Right lobe of liver (tissue), 6 donors: ENCODE results near the gene MYOG. TPM values are rescaled to one million over a fixed set of nuclear protein-coding genes. Genes with fewer than 3 reads are reported as not detected.

Source experiments
- ATAC-seq, 4 donors: fragments of 200-7000 bp; cut with Tn5 transposase; one replicate each; pipeline ENCODE4 v1.9.1; 2020; ENCODE audit warnings: mild to moderate bottlenecking in 4 of 4, moderate library complexity in 4 of 4
- DNase-seq, 3 donors: peaks; one replicate each; pipeline ENCODE4 v3.0.0-alpha.2; 2020
- H3K27ac ChIP-seq, 3 donors: fragments of 200-600 bp; one replicate each; pipeline ENCODE4 v1.8.0; 2022
- H3K27me3 ChIP-seq, 2 donors: fragments of 200-600 bp; one replicate each; pipeline ENCODE4 v1.8.0; 2022
- H3K36me3 ChIP-seq, 4 donors: fragments of 200-600 bp; sonication (generic) in 1 of 4; one replicate each; pipeline versions ENCODE4 v1.5.1 to v1.8.0; 2017 to 2022; ENCODE audit warnings: control low read depth in 1 of 4
- H3K4me1 ChIP-seq, 4 donors: fragments of 200-600 bp; sonication (generic) in 1 of 4; one replicate each; pipeline versions ENCODE4 v1.5.1 to v1.8.0; 2017 to 2022; ENCODE audit warnings: control low read depth in 1 of 4
- H3K4me3 ChIP-seq, 3 donors: fragments of 200-600 bp; one replicate each; pipeline ENCODE4 v1.8.0; 2022
- H3K9me3 ChIP-seq, 4 donors: fragments of 200-600 bp; sonication (generic) in 1 of 4; one replicate each; pipeline versions ENCODE4 v1.5.1 to v1.8.0; 2017 to 2022; ENCODE audit warnings: control low read depth in 1 of 4
- CTCF ChIP-seq, 4 donors: fragments of 200-600 bp in 3 of 4; fragments of 450-650 bp in 1 of 4; IDR thresholded peaks; one replicate each; pipeline versions ENCODE4 v1.5.1 to v1.8.0; 2016 to 2022; ENCODE audit warnings: antibody characterized with exemption in 4 of 4, mild to moderate bottlenecking in 2 of 4
- POLR2A ChIP-seq: fragments of 450-650 bp; IDR thresholded peaks from one replicate; pipeline ENCODE4 v1.6.1; 2017; ENCODE audit warnings: antibody characterized with exemption, mild to moderate bottlenecking
- WGBS: methylation state at CpG from one replicate; pipeline ENCODE4 v1.1.6; 2018; ENCODE audit warnings: low coverage, low lambda C conversion rate; ENCODE audit not compliant: insufficient coverage; ENCODE audit errors: missing lambda C conversion rate; 5-methylcytosine and 5-hydroxymethylcytosine counted together
- intact Hi-C, 2 donors: fragments of 100-400 bp; cut with DNase I; formaldehyde crosslinking; loops; one replicate each; pipeline versions ENCODE4 v1.11.2 to v1.14.1; 2022
- total RNA-seq, 6 experiments: library from RNA; depleted of rRNA in 2 of 6; stranded (reverse); fragments of >200 nt in 2 of 6; fragmentation: NEBNext Ultra II Directional in 3 of 6; extraction: Animal tissue kit (Norgen Biotek cat#: 25700) in 3 of 6; gene quantifications; one replicate each; pipeline versions ENCODE4 v1.1.0 to v1.2.4, GENCODE V29; 2016 to 2023
- donor health status: DM: no; HTN: yes; CAD: no.
- donor health status: DM: no; HTN: no; CAD: no.
- donor health status: DM: no; HTN: no; CAD: no.
- donor health status: DM: no; HTN: yes; CAD: no.
- donor health status: DM: no; HTN: yes; CAD: no.

The MYOG gene
- total RNA-seq, 6 experiments from 2014 or later = not detected

DNA sequence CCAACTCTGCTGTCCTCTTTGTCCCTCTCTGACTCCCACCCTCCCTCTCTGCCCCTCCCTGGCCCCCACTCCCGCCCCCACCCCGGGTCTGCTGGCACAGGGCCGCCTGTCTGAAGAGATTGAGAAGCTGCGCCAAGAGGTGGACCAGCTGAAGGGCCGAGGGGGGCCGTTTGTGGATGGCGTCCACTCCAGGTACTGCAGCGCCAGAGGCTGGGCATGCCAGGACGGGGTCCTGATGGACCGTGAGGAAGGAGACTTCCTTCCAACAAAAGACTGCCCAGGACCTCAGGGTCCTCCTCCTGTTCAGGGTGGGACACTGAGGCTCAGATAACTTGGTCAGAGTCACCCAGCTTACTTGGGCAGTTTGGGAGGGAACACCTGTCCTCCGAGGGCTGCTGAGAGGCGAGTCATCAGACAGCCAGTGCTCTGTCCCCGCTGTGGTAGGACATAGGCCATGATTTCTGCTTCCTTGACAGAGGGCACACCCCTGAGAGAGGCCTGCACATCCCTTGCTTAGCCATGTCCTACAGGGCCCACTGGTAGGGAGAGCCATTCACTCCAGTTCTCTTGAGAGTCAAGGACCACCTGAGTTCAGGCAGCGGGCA is 36.1 kb downstream of the MYOG start:
- no peaks in the 10 kb centered on the region for H3K4me1 ChIP-seq
- DNase-seq = peak in 1 of 3 donors; percentile 45
- intact Hi-C loops = no loop called here

GRCh38 chr1:203049077-203049476 is 36.7 kb downstream of the MYOG start:
- no peak for TF ChIP-seq CTCF (IDR thresholded peaks at IDR 0.05)
- TF ChIP-seq POLR2A = no peak
- Histone ChIP-seq H3K4me3 (no peak overlapping the region), H3K4me1 (no peaks in the 10 kb centered on the region), H3K27ac (no peak overlapping the region), H3K9me3 (no peaks in the 10 kb centered on the region), H3K36me3 (no peaks in the 10 kb centered on the region), H3K27me3 (no peaks in the 10 kb centered on the region)
- WGBS = no CpG with 5 or more reads among the region's 4 CpGs
- peak in 1 of 3 donors; percentile 19 for DNase-seq
- intact Hi-C loops = no loop called here
- ATAC-seq = no peak

More for the DNA sequence above, 36.1 kb downstream of the MYOG start:
- 48% methylated on average over 5 of the region's 14 CpGs for WGBS
- Histone ChIP-seq H3K27ac (no peak overlapping the region), H3K36me3 (no peaks in the 10 kb centered on the region), H3K4me3 (no peak overlapping the region), H3K9me3 (no peaks in the 10 kb centered on the region), H3K27me3 (no peaks in the 10 kb centered on the region)
- no peak for ATAC-seq
- TF ChIP-seq CTCF (IDR thresholded peaks at IDR 0.05) (no peak), POLR2A (no peak)

GRCh38 chr1:203048555-203049051 is 37.2 kb downstream of the MYOG start:
- TF ChIP-seq CTCF (IDR thresholded peaks at IDR 0.05) (no peak), POLR2A (no peak)
- H3K4me3 ChIP-seq = no peak overlapping the region
- intact Hi-C loops = no loop called here
- H3K4me1 ChIP-seq = no peaks in the 10 kb centered on the region
- H3K27me3 ChIP-seq = no peaks in the 10 kb centered on the region
- no peak for ATAC-seq
- H3K27ac ChIP-seq = no peak overlapping the region
- 71% methylated on average over 3 of the region's 23 CpGs for WGBS
- no peaks in the 10 kb centered on the region for H3K36me3 ChIP-seq
- H3K9me3 ChIP-seq = no peaks in the 10 kb centered on the region
- peak in 1 of 3 donors; percentile 32 for DNase-seq

- intact Hi-C loops = no loop called here
- Histone ChIP-seq H3K27me3 (no peaks in the 10 kb centered on the region), H3K4me1 (no peaks in the 10 kb centered on the region), H3K4me3 (no peak overlapping the region), H3K27ac (no peak overlapping the region), H3K9me3 (no peaks in the 10 kb centered on the region), H3K36me3 (no peaks in the 10 kb centered on the region)
- DNase-seq = no peak
- no peak for ATAC-seq
- 81% methylated on average over 3 of the region's 11 CpGs for WGBS
- no peak for TF ChIP-seq POLR2A
- TF ChIP-seq CTCF (IDR thresholded peaks at IDR 0.05) = no peak
Measured at GRCh38 chr1:203048086-203048485, 37.7 kb downstream of the MYOG start.
